Measurements from ENCODE around the gene TBC1D14. TPM values are rescaled to one million over a fixed set of nuclear protein-coding genes. Genes with fewer than 3 reads are reported as not detected.

TBC1D14 gene
- total and polyA plus RNA-seq, 2 of the 8 experiments (the other 6 are each of a cell fraction or from before 2014, with no cell fraction given) = 45.6 to 48.2 TPM

DNA sequence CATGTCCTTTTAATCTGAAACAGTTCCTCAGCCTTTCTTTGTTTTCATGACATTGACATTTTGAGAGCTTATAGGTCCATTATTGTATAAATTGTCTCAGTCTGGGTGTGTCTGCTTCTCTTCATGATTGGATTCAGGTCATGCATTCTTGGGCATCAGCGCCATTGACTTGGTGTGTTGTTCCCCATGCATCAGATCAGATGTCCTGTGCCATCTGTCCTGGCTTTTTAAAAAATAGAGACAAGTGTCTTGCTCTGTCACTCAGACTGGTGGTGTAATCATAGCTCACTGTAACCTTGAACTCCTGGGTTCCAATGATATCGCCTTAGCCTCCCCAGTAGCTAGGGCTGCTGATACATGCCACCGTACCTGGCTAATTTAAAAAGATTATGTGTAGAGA is 55.7 kb downstream of the TBC1D14 start:
- Histone ChIP-seq H2BK15ac (ENCODE audit: low read length) (no peak overlapping the region), H4K5ac (ENCODE audit: insufficient read length, low read depth, low read length) (no peak overlapping the region), H4K91ac (replicated peaks; ENCODE audit: insufficient read length, low read length) (no peak overlapping the region), H3K27me3 (replicated peaks in 1 of 4; ENCODE audit: control insufficient read depth in 3 of 4, extremely low read depth in 1 of 4, insufficient read depth in 3 of 4, low read length in 3 of 4) (no peaks in the 10 kb centered on the region), H3K27ac (ENCODE audit: low read depth, low read length) (no peak overlapping the region), H4K20me1 (replicated peaks in 1 of 2; ENCODE audit: control insufficient read depth in 1 of 2, insufficient read depth in 2 of 2, low read length in 2 of 2) (peaks cover 0 to 3% of the 10 kb centered on the region in 2 experiments), H3K36me3 (ENCODE audit: control insufficient read depth in 2 of 4, insufficient read depth in 4 of 4, low read length in 3 of 4) (no peaks in the 10 kb centered on the region), H2AK5ac (ENCODE audit: low read depth, low read length) (peak overlapping the region; percentile 69; the same call in 1 of the 2 replicates), H3K4me2 (ENCODE audit: insufficient read depth in 1 of 2, low read depth in 2 of 2, low read length in 2 of 2) (no peak overlapping the region), H3K9ac (replicated peaks in 1 of 4; ENCODE audit: extremely low read depth in 1 of 4, low read depth in 3 of 4, low read length in 3 of 4) (no peak overlapping the region), H2BK120ac (replicated peaks; ENCODE audit: low read depth, low read length) (no peak overlapping the region), H3K4me3 (ENCODE audit: extremely low read depth in 1 of 4, insufficient read depth in 2 of 4, low read depth in 3 of 4, low read length in 4 of 4) (no peak overlapping the region), H2BK12ac (ENCODE audit: low read depth, low read length) (no peak overlapping the region), H3K14ac (ENCODE audit: insufficient read length) (no peak overlapping the region), H4K8ac (ENCODE audit: extremely low read depth, insufficient read depth, low read length) (no peak overlapping the region), H2AFZ (ENCODE audit: low read length) (no peak overlapping the region), H3K4ac (replicated peaks; ENCODE audit: insufficient read length, low read depth, low read length) (no peak overlapping the region), H3K79me1 (ENCODE audit: low read depth, low read length) (peaks cover 5% of the 10 kb centered on the region; the same call in 1 of the 2 replicates), H3K56ac (replicated peaks; ENCODE audit: insufficient read length, low read depth, low read length) (no peak overlapping the region), H2BK5ac (ENCODE audit: low read depth, low read length) (no peak overlapping the region), H3K4me1 (replicated peaks in 1 of 4; ENCODE audit: control insufficient read depth in 3 of 4, insufficient read depth in 4 of 4, low read length in 3 of 4) (peaks cover 0 to 29% (median 25%) of the 10 kb centered on the region in 4 experiments; a peak in 6 of 7 replicates), H3K9me3 (ENCODE audit: insufficient read depth in 2 of 2, low read depth in 1 of 2, low read length in 1 of 2) (no peaks in the 10 kb centered on the region), H3K23me2 (ENCODE audit: low read depth, low read length) (no peaks in the 10 kb centered on the region; the same call in 1 of the 2 replicates), H3K18ac (ENCODE audit: extremely low read depth, low read length) (no peak overlapping the region), H2BK20ac (ENCODE audit: low read length) (0 out of 2 replicates have a peak overlapping the region, but pooled peaks have one; percentile 80), H3K79me2 (ENCODE audit: control insufficient read depth in 1 of 2, insufficient read depth in 2 of 2, low read length in 2 of 2) (peaks cover 0 to 36% of the 10 kb centered on the region in 2 experiments; a peak in 2 of 4 replicates), H3K23ac (ENCODE audit: insufficient read length) (no peak overlapping the region)
- no peak for FAIRE-seq
- POLR2A ChIA-PET (ENCODE audit: partially characterized antibody) = interaction anchor here (0.7 to 1.5 kb wide), 2 partner anchors 9 to 12 kb away, joined by 3 to 6 read pairs; no protein-coding TSS in a partner anchor
- 91% methylated on average over 3 of the region's 3 CpGs; no CpG with 5 or more reads in 1 of the 2 experiments for WGBS, 2 experiments (ENCODE audit: extremely low coverage in 1 of 2, insufficient coverage in 1 of 2, insufficient read length in 1 of 2, insufficient replicate concordance in 2 of 2, low coverage in 1 of 2, low lambda C conversion rate in 2 of 2, missing lambda C conversion rate in 1 of 2)
- DNase-seq (ENCODE audit: low read depth in 1 of 2, low spot score in 2 of 2) = no peak
- TF ChIP-seq TAF1 (IDR thresholded peaks at IDR 0.05; ENCODE audit: low read depth, low read length) = no peak
- no peak for TF ChIP-seq POU5F1 (IDR thresholded peaks at IDR 0.05; ENCODE audit: low read depth, low read length)
- CTCF ChIA-PET (ENCODE audit: partially characterized antibody) = interaction anchor here (0.5 to 2.2 kb wide), 7 partner anchors 8 to 66 kb away, joined by 3 to 6 read pairs (median 4); no protein-coding TSS in a partner anchor
